ENCODE results near the gene MSX1. TPM values are rescaled to one million over a fixed set of nuclear protein-coding genes. Genes with fewer than 3 reads are reported as not detected.
A peak's percentile ranks its signal among the peaks of the same experiment; 100 is the strongest.

Gene MSX1
- polyA plus RNA-seq, 1 donor (not counting 4 experiments of a cell fraction or from before 2014, with no cell fraction given): not detected

DNA sequence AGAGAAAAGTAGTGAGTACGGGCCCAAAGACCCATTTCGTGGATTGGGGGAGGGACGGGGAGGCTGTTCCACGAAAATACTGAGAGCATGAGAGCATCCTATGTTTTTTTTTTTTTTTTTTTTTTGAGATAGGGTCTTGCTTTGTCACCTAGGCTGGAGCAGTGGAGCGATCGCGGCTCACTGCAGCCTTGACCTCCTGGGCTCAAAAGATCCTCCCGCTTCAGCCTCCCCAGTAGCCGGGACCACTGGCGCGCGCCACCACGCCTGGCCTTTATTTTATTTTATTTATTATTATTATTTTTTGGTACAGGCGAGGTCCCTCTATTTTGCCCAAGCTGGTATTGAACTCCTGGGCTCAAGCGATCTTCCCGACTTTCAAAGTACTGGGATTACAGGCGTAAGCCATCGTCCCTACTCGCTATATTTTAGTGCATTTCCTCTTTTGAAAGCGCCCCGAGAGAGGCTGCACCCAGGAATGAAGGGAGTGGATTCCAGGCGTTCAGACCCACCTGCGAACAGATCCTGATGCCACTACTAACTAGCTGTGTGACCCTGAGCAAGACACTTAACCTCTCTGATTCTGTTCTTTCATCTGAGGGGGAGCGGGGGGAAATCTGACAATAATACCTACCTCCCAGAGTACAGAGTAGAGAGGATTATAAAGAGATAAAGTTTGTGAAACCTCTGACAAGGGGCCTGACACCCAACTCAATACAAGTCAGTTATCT is 5.4 kb upstream of the MSX1 start:
- H3K79me2 ChIP-seq (ENCODE audit: control insufficient read depth, insufficient read depth, low read length): no peaks in the 10 kb centered on the region
- H3K4me2 ChIP-seq (ENCODE audit: control insufficient read depth, extremely low read depth, insufficient read depth, low read depth, low read length): no peak overlapping the region
- no peaks in the 10 kb centered on the region for H3K9me3 ChIP-seq (ENCODE audit: control insufficient read depth, low read depth, low read length)
- no peak overlapping the region for H3K4me3 ChIP-seq (ENCODE audit: control insufficient read depth in 2 of 3, extremely low read depth in 1 of 3, insufficient read depth in 2 of 3, low read depth in 1 of 3, low read length in 3 of 3)
- no peak overlapping the region for H3K9ac ChIP-seq (ENCODE audit: control insufficient read depth, extremely low read depth, insufficient read depth, low read length)
- H3K27ac ChIP-seq (ENCODE audit: control insufficient read depth, insufficient read depth, low read length): no peak overlapping the region
- H3K9me1 ChIP-seq (ENCODE audit: control insufficient read depth, extremely low read depth, insufficient read depth, low read length): no peaks in the 10 kb centered on the region
- no peaks in the 10 kb centered on the region for H4K20me1 ChIP-seq (ENCODE audit: control insufficient read depth, extremely low read depth, insufficient read depth, low read length)
- dilution Hi-C loops (cut with MboI; ENCODE audit: extremely low pct_ligation_motif_present, low sequenced_read_pairs): no loop called here
- H3K4me1 ChIP-seq (ENCODE audit: control insufficient read depth, extremely low read depth, insufficient read depth, low read length): peaks cover 16% of the 10 kb centered on the region
- DNase-seq (ENCODE audit: low read depth, low spot score) (no peak), FAIRE-seq (no peak)
- H2AFZ ChIP-seq (ENCODE audit: control insufficient read depth, low read length): no peak overlapping the region
- no peaks in the 10 kb centered on the region for H3K36me3 ChIP-seq (ENCODE audit: control insufficient read depth in 2 of 2, extremely low read depth in 1 of 2, insufficient read depth in 2 of 2, low read length in 2 of 2)
- TF ChIP-seq, protein P1, sequence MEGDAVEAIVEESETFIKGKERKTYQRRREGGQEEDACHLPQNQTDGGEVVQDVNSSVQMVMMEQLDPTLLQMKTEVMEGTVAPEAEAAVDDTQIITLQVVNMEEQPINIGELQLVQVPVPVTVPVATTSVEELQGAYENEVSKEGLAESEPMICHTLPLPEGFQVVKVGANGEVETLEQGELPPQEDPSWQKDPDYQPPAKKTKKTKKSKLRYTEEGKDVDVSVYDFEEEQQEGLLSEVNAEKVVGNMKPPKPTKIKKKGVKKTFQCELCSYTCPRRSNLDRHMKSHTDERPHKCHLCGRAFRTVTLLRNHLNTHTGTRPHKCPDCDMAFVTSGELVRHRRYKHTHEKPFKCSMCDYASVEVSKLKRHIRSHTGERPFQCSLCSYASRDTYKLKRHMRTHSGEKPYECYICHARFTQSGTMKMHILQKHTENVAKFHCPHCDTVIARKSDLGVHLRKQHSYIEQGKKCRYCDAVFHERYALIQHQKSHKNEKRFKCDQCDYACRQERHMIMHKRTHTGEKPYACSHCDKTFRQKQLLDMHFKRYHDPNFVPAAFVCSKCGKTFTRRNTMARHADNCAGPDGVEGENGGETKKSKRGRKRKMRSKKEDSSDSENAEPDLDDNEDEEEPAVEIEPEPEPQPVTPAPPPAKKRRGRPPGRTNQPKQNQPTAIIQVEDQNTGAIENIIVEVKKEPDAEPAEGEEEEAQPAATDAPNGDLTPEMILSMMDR (optimal IDR thresholded peaks at IDR 0.05 in 1 of 3, IDR thresholded peaks at IDR 0.05 in 1 of 3, conservative IDR thresholded peaks at IDR 0.05 in 1 of 3; ENCODE audit: extremely low read depth in 1 of 3, insufficient read depth in 2 of 3, low read length in 3 of 3): no peak
- peak; percentile 86 for TF ChIP-seq EZH2 (IDR thresholded peaks at IDR 0.05; ENCODE audit: low read length)
- H3K27me3 ChIP-seq (ENCODE audit: control insufficient read depth, extremely low read depth, insufficient read depth, low read length): peaks cover 98% of the 10 kb centered on the region

DNA sequence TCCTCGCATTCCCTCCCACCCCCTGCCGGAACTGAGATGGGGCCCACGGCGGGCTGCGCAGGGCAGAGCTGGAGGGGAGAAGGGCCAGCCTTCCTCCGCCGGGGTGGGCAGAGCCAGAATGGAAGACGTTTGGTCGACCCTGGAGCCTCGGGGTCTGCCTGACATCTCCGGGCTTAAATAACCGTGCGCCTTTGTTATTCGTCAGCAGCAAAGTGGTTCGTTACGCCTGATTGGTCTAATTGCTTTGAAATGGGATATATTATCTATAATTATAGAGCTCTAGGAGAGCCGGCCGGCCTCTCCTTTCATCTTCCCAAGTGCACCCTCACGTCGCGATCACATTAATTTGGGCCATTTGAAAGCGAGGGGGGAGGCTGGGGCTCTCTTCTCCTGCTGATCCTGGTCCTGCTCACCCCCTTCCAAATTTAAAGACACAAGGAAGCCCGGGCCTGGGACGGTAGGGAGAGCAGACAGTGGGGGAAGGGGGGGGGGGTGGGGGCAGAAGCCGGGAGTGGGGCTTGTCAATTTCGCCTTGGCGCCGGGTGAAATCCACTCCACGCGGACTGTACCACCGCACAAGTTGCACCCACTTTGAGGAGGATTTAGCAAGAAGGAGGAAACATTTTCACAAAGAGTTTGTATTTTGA is 4.7 kb upstream of the MSX1 start:
- peaks cover 16% of the 10 kb centered on the region for H3K4me1 ChIP-seq (ENCODE audit: control insufficient read depth, extremely low read depth, insufficient read depth, low read length)
- no peaks in the 10 kb centered on the region for H3K9me3 ChIP-seq (ENCODE audit: control insufficient read depth, low read depth, low read length)
- H3K79me2 ChIP-seq (ENCODE audit: control insufficient read depth, insufficient read depth, low read length): no peaks in the 10 kb centered on the region
- no peaks in the 10 kb centered on the region for H3K36me3 ChIP-seq (ENCODE audit: control insufficient read depth in 2 of 2, extremely low read depth in 1 of 2, insufficient read depth in 2 of 2, low read length in 2 of 2)
- no peak overlapping the region for H3K4me3 ChIP-seq (ENCODE audit: control insufficient read depth in 2 of 3, extremely low read depth in 1 of 3, insufficient read depth in 2 of 3, low read depth in 1 of 3, low read length in 3 of 3)
- H2AFZ ChIP-seq (ENCODE audit: control insufficient read depth, low read length): no peak overlapping the region
- no peak overlapping the region for H3K27ac ChIP-seq (ENCODE audit: control insufficient read depth, insufficient read depth, low read length)
- dilution Hi-C loops (cut with MboI; ENCODE audit: extremely low pct_ligation_motif_present, low sequenced_read_pairs): no loop called here
- FAIRE-seq (no peak), DNase-seq (ENCODE audit: low read depth, low spot score) (no peak)
- H3K9ac ChIP-seq (ENCODE audit: control insufficient read depth, extremely low read depth, insufficient read depth, low read length): no peak overlapping the region
- TF ChIP-seq, protein P1 (optimal IDR thresholded peaks at IDR 0.05 in 1 of 3, IDR thresholded peaks at IDR 0.05 in 1 of 3, conservative IDR thresholded peaks at IDR 0.05 in 1 of 3; ENCODE audit: extremely low read depth in 1 of 3, insufficient read depth in 2 of 3, low read length in 3 of 3): no peak
- peak; percentile 87 for TF ChIP-seq EZH2 (IDR thresholded peaks at IDR 0.05; ENCODE audit: low read length)
- no peaks in the 10 kb centered on the region for H4K20me1 ChIP-seq (ENCODE audit: control insufficient read depth, extremely low read depth, insufficient read depth, low read length)
- H3K27me3 ChIP-seq (ENCODE audit: control insufficient read depth, extremely low read depth, insufficient read depth, low read length): peaks cover 97% of the 10 kb centered on the region
- no peaks in the 10 kb centered on the region for H3K9me1 ChIP-seq (ENCODE audit: control insufficient read depth, extremely low read depth, insufficient read depth, low read length)
- no peak overlapping the region for H3K4me2 ChIP-seq (ENCODE audit: control insufficient read depth, extremely low read depth, insufficient read depth, low read depth, low read length)
